ENCODE data around the gene CDK15. TPM values are rescaled to one million over a fixed set of nuclear protein-coding genes. Genes with fewer than 3 reads are reported as not detected.
A peak's percentile ranks its signal among the peaks of the same experiment; 100 is the strongest.

Gene CDK15
- total and polyA plus RNA-seq, 9 of the 15 experiments (the other 6 are each of a cell fraction or from before 2014, with no cell fraction given) = not detected

GRCh38 chr2:201913201-201913600 is 106.9 kb downstream of the CDK15 start (continued):
- no peak for TF ChIP-seq UBTF (IDR thresholded peaks at IDR 0.05; ENCODE audit: borderline replicate concordance in 1 of 2, low read depth in 2 of 2, low read length in 2 of 2)
- no peak for TF ChIP-seq RBBP5 (IDR thresholded peaks at IDR 0.05; ENCODE audit: borderline replicate concordance, insufficient read depth, low read length, poor library complexity, severe bottlenecking)
- no peak for TF ChIP-seq ERF (CRISPR knock-in tag; IDR thresholded peaks at IDR 0.05)
- TF ChIP-seq BDP1 (IDR thresholded peaks at IDR 0.05; ENCODE audit: insufficient read depth, insufficient read length) = no peak
- TF ChIP-seq MTA2 (IDR thresholded peaks at IDR 0.05; ENCODE audit: low read depth) = no peak

- H3K9ac ChIP-seq (ENCODE audit: insufficient read depth in 1 of 2, low read depth in 2 of 2, low read length in 2 of 2) = no peak overlapping the region
- ATAC-seq = peak; percentile 58; the same call in 2 of the 3 replicates
- no peak overlapping the region for H3K27ac ChIP-seq (ENCODE audit: extremely low read depth, low read depth, low read length)
- ChIA-PET POLR2A (no interaction called here), CTCF (ENCODE audit: low intra/inter-chr PET ratio) (no interaction called here)
- no peaks in the 10 kb centered on the region for H3K9me1 ChIP-seq (ENCODE audit: control insufficient read depth, insufficient read depth, low read length)
- intact Hi-C loops (cut with micrococcal nuclease) (no loop called here), in situ Hi-C loops (cut with MboI) (no loop called here)
- H3K4me1 ChIP-seq (replicated peaks in 1 of 2; ENCODE audit: control insufficient read depth in 2 of 2, insufficient read depth in 2 of 2, low read length in 2 of 2) = no peaks in the 10 kb centered on the region
- no peaks in the 10 kb centered on the region for H4K20me1 ChIP-seq (replicated peaks; ENCODE audit: control insufficient read depth, insufficient read depth, low read length)
- H3K9me3 ChIP-seq (replicated peaks; ENCODE audit: control insufficient read depth, insufficient read depth, low read depth, low read length) = no peaks in the 10 kb centered on the region
- 0% methylated on average over 3 of the region's 3 CpGs for WGBS (ENCODE audit: insufficient coverage, low coverage, missing lambda C conversion rate)
- FAIRE-seq = no peak
- no peaks in the 10 kb centered on the region for H3K79me2 ChIP-seq (ENCODE audit: control insufficient read depth, insufficient read depth, low read length)
- H2AFZ ChIP-seq (ENCODE audit: low read depth, low read length) = no peak overlapping the region
- H3K27me3 ChIP-seq (ENCODE audit: control insufficient read depth in 2 of 2, insufficient read depth in 2 of 2, low read length in 2 of 2) = peaks cover 11 to 20% of the 10 kb centered on the region in 2 experiments; a peak in 3 of 5 replicates
- no peak for DNase-seq (ENCODE audit: extremely low read depth in 1 of 4, low spot score in 3 of 4)
- no peak for TF ChIP-seq KAT7 (CRISPR knock-in tag; IDR thresholded peaks at IDR 0.05; ENCODE audit: borderline replicate concordance)
- TF ChIP-seq SPI1 (IDR thresholded peaks at IDR 0.05; ENCODE audit: borderline replicate concordance, low read depth, low read length) = peak; percentile 58
- H3K36me3 ChIP-seq (ENCODE audit: control insufficient read depth, insufficient read depth, low read length) = no peaks in the 10 kb centered on the region
- H3K4me2 ChIP-seq (ENCODE audit: insufficient read depth, low read length) = no peak overlapping the region
- no peak overlapping the region for H3K4me3 ChIP-seq
- BruUV-seq (replicated peaks) = no TSS peak
Measured at GRCh38 chr2:201915446-201915845, 109.1 kb downstream of the CDK15 start.

Measured in K562 (cell line).